ENCODE results near the gene GRK5. TPM values are rescaled to one million over a fixed set of nuclear protein-coding genes. Genes with fewer than 3 reads are reported as not detected.

The GRK5 gene
- total RNA-seq = 27.7 and 29.4 TPM in 2 replicates

DNA sequence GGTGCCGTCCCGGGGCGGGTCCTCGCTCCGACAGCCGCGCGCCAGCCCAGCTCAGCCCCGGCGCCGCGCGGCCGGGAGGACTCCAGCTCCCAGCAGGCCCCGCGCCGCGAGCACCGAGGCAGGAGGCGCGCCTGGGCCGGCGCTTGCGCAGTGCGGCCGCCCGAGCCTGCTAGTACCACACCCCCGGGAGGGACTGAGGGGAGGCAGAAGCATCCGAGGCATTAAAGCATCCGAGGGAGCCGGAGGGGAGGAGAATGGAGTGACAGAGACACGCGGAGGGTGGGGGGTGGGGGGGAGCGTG, at the start of gene GRK5:
Gene GRK5, plus strand, starts transcription at position 206 of the 301 bp plus-strand sequence. CDS start 347 bp downstream, outside the sequence.

DNA sequence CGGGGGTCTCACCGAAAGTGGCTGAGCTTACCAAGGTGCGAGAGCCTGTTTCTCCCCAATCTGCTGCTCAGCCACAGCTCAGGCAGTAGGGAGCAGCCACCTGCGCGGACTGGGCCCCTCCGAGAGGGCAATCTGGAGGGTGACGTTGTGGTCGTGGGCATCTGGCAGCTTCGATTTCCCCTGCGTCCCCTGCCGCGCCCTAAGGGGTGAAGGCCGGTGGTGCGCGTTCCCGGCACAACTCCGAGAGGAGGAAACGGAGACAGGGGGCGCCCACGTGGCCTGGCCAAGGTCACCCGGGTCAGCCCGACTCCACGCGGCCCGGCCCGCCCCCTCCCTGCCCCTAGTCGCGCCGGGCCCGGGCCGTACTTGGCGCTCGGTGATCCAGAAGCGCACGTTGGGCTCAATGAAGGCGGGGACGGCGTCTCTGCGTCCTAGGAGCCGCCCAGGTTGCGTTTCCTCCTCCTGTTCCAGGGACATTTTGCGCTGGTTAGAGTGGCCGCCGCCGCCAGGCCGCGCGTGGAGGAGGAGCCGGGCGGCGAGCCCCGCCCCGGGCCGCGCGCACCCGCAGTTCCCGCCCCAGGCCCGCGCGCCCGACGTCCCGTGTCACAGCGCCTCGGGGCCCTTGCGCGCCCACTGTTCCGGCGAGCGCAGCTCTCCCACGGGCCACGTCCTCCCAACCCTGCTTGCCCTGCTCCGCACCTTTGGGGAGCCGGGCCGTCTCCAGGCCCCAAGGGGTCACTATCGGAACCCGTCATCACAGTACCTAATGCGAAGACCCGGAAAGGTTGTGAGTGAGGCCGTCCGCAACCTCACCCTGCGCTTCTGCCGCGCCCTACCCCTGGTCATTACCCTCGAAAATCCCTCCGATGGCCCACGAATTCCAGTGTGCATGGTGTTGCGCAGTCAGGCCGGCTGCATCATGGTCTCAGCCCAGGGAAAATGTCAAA, 41.9 kb upstream of the GRK5 start, which contains the start of gene SFXN4:
Gene SFXN4, minus strand, starts transcription at position 544 of the 947 bp plus-strand sequence. Its CDS starts 67 bp downstream, at position 477.

DNA sequence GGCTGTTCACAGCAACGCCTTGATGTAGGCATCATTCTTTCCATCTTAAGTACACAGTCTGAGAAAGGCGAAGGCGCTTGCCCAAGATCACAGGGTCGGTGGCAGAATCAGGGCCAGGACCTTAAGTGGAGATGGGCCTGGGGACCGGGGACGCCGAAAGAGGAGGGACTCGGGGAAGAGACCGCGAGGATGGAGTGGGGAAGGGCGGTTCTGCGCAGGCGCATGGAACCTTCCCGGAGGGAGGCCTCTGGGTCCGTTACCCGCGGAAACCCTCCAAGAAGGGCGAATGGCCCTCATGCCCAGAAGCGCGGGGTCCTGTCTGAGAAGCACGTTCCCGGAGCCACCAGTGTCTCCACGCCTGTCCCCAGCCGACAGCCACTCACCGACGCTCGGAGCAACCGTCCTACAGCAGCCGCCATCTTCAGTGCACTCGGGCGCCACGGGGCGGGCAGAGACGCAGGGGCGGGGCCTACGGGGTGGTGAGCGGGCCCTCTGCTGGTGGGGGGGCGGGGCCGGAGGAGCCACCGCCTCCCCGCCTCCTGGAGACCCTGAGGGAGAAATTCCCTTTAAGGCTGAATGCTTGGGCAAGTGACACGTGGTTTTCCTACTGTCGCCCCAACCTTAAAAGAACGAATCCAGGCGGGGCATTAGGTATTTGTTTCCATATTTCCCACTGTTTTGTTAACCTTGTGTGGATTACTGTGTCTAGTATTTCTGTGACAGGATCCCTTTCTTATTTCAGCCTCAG, 28.8 kb upstream of the GRK5 start, which contains the start of gene PRDX3:
Gene PRDX3, minus strand, starts transcription at position 441 of the 748 bp plus-strand sequence. Its CDS starts 22 bp downstream, at position 419.

Small RNA genes within 50 kb of the gene (small RNA-seq; reads per million reads assigned to genes)
- gene MIR4681 (not detected), gene RN7SL749P (not detected)

Other genes starting within 250 kb of the GRK5 start
- 0.07 and 0.27 TPM in 2 replicates for gene NANOS1, start 177.9 kb upstream of the GRK5 start, total RNA-seq
- 173 and 176 TPM in 2 replicates for gene EIF3A, start 126.8 kb upstream of the GRK5 start, total RNA-seq
- 62.5 and 76.4 TPM in 2 replicates for gene DENND10, start 103.5 kb upstream of the GRK5 start, total RNA-seq
- 17.0 and 25.4 TPM in 2 replicates for gene SFXN4, start 41.9 kb upstream of the GRK5 start, total RNA-seq
- gene PRDX3, start 28.8 kb upstream of the GRK5 start, total RNA-seq = 218 and 291 TPM in 2 replicates